GM19463 (cell line): ENCODE data around the gene PARP6.

Source experiments
- ATAC-seq: cut with Tn5 transposase; IDR thresholded peaks from one replicate; pipeline ENCODE4 v1.9.1; 2021; ENCODE audit warnings: mild to moderate bottlenecking, moderate library complexity; ENCODE audit not compliant: unreplicated experiment

PARP6 gene

GRCh38 chr15:72200395-72201237 is 71.7 kb downstream of the PARP6 start:
- no peak for ATAC-seq

GRCh38 chr15:72199721-72200212 is 72.6 kb downstream of the PARP6 start:
- ATAC-seq = no peak

GRCh38 chr15:72199205-72199515 is 73.2 kb downstream of the PARP6 start:
- no peak for ATAC-seq

GRCh38 chr15:72198356-72199204 is 73.8 kb downstream of the PARP6 start:
- no peak for ATAC-seq

- peak; percentile 40 for ATAC-seq
Measured at GRCh38 chr15:72197460-72198355, 74.6 kb downstream of the PARP6 start, which contains the start of gene GRAMD2A. Gene GRAMD2A (minus strand): TSS chr15:72197787.

GRCh38 chr15:72197041-72197459 is 75.3 kb downstream of the PARP6 start:
- no peak for ATAC-seq

GRCh38 chr15:72196409-72197040 is 75.8 kb downstream of the PARP6 start:
- no peak for ATAC-seq

- ATAC-seq = no peak
Measured at GRCh38 chr15:72195101-72195511, 77.2 kb downstream of the PARP6 start.

- no peak for ATAC-seq
Measured at GRCh38 chr15:72193836-72194396, 78.4 kb downstream of the PARP6 start.

- no peak for ATAC-seq
Measured at GRCh38 chr15:72192416-72192815, 79.9 kb downstream of the PARP6 start.
